Endothelial cell (in vitro differentiated cells): ENCODE results near the gene KCNQ1. TPM values are rescaled to one million over a fixed set of nuclear protein-coding genes. Genes with fewer than 3 reads are reported as not detected.

Experiments used
- DNase-seq: peaks from one replicate; pipeline ENCODE4 v3.0.0; 2021; ENCODE audit warnings: low spot score
- H3K27ac Mint-ChIP-seq: one replicate; pipeline ENCODE4 v1.8.0; 2021; ENCODE audit warnings: mixed read lengths, inconsistent platforms; ENCODE audit not compliant: unreplicated experiment
- H3K27me3 Mint-ChIP-seq: one replicate; pipeline ENCODE4 v1.8.0; 2021; ENCODE audit warnings: mild to moderate bottlenecking, moderate library complexity, mixed read lengths, inconsistent platforms; ENCODE audit not compliant: unreplicated experiment
- H3K36me3 Mint-ChIP-seq: one replicate; pipeline ENCODE4 v1.8.0; 2021; ENCODE audit warnings: mild to moderate bottlenecking, low read depth, mixed read lengths, inconsistent platforms; ENCODE audit not compliant: unreplicated experiment
- H3K4me1 Mint-ChIP-seq: one replicate; pipeline ENCODE4 v1.8.0; 2021; ENCODE audit warnings: mild to moderate bottlenecking, mixed read lengths, inconsistent platforms; ENCODE audit not compliant: unreplicated experiment
- H3K4me3 Mint-ChIP-seq: one replicate; pipeline ENCODE4 v1.8.0; 2021; ENCODE audit warnings: mild to moderate bottlenecking, mixed read lengths, inconsistent platforms; ENCODE audit not compliant: unreplicated experiment
- H3K9me3 Mint-ChIP-seq: one replicate; pipeline ENCODE4 v1.8.0; 2021; ENCODE audit warnings: mixed read lengths, inconsistent platforms; ENCODE audit not compliant: unreplicated experiment
- total RNA-seq: library from RNA; stranded (reverse); fragmentation: NEBNext Ultra II Directional; extraction: Animal tissue kit (Norgen Biotek cat#: 25700); gene quantifications from one replicate; pipeline ENCODE4 v1.2.1, GENCODE V29; 2021; ENCODE audit not compliant: unreplicated experiment
- TF ChIP-seq, protein P1 (sequence below): fragments of 200-600 bp; sonication (generic); IDR thresholded peaks from one replicate; pipeline ENCODE4 v1.5.0; 2021; ENCODE audit warnings: antibody characterized with exemption; ENCODE audit not compliant: unreplicated experiment

The KCNQ1 gene
- total RNA-seq, 1 donor from 2014 or later = 35.3 TPM

DNA sequence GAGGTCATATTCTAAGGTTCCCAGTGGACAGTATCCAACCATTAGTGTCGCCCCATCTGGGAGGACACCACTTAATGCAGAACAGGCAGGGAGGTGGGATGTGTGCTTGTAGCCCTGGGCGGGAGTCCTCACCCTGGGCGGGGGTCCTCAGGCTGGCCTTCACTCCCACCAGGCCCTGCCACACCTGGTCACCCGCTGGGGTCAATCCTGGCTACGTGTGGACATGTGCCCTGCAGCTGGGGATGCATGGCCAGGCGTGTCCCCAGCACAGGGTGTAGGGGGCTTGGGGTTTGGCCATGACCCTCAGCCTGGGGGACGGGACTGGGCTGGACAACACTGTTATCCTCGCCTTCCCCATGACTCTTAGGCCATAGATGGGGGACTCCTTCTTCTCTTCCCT, 19.3 kb upstream of the KCNQ1 start:
- DNase-seq = no peak
- TF ChIP-seq, protein P1, sequence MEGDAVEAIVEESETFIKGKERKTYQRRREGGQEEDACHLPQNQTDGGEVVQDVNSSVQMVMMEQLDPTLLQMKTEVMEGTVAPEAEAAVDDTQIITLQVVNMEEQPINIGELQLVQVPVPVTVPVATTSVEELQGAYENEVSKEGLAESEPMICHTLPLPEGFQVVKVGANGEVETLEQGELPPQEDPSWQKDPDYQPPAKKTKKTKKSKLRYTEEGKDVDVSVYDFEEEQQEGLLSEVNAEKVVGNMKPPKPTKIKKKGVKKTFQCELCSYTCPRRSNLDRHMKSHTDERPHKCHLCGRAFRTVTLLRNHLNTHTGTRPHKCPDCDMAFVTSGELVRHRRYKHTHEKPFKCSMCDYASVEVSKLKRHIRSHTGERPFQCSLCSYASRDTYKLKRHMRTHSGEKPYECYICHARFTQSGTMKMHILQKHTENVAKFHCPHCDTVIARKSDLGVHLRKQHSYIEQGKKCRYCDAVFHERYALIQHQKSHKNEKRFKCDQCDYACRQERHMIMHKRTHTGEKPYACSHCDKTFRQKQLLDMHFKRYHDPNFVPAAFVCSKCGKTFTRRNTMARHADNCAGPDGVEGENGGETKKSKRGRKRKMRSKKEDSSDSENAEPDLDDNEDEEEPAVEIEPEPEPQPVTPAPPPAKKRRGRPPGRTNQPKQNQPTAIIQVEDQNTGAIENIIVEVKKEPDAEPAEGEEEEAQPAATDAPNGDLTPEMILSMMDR = no peak
- Mint-ChIP-seq H3K4me3 (no peak overlapping the region), H3K27ac (no peak overlapping the region), H3K27me3 (peaks cover 6% of the 10 kb centered on the region), H3K4me1 (no peaks in the 10 kb centered on the region), H3K36me3 (no peaks in the 10 kb centered on the region), H3K9me3 (no peaks in the 10 kb centered on the region)

DNA sequence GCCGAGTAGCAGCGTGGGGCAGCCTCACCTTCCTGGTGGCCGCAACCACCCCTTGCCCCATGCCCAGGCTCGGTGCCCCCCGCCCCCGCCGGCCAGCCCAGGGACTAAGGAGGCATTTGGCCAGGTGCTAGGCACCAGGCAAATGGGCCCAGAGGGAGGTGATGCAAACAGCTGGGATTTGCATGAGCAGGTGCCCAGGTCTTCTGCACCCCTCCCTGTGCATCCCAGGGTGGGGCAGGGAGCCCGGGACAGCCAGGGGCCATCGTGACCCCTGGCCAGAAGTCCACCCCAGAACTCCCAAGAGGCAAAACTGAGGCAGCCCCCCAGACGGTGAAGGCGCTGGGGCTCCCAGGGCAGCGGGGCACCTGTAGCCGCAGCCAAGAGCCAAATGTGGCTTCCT, 18.6 kb upstream of the KCNQ1 start:
- no peak overlapping the region for H3K27ac Mint-ChIP-seq
- no peaks in the 10 kb centered on the region for H3K4me1 Mint-ChIP-seq
- H3K9me3 Mint-ChIP-seq = no peaks in the 10 kb centered on the region
- TF ChIP-seq, protein P1 = no peak
- peaks cover 6% of the 10 kb centered on the region for H3K27me3 Mint-ChIP-seq
- DNase-seq = no peak
- no peaks in the 10 kb centered on the region for H3K36me3 Mint-ChIP-seq
- no peak overlapping the region for H3K4me3 Mint-ChIP-seq

DNA sequence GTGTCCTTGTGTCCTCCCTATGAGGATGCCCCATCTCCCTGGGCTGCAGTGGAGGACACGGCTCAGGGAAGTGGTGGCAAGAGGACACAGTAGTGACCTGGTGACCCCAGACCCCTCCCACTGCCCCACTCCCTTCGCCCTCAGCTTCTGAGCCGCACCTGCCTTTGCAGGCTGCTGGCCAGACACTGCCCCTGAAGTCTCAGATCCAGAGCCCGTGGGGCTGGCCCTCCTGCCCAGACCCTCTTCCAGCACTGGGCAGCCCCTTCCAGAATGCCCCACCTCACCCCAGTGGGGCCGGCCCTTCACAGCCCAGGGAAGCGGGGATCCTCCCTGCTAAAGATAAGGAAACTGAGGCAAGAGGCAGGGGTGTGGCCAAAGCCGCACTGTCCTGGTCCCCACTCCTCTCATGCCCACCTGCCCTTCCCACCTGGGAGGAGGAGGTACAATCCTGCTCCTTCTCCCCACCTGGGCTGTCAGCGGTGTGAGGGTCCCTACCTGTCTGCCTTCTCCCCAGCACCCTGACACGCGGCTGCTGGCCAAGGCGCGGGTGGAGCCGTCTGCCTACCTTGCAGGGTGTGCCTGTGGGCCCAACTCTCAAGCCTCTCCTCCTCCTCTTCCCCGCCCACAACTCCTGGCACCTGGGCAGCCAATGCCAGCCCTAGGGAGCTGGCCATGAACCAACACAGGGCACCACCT, 17.8 kb upstream of the KCNQ1 start:
- TF ChIP-seq, protein P1 = no peak
- H3K27ac Mint-ChIP-seq = no peak overlapping the region
- H3K36me3 Mint-ChIP-seq = no peaks in the 10 kb centered on the region
- no peaks in the 10 kb centered on the region for H3K9me3 Mint-ChIP-seq
- no peaks in the 10 kb centered on the region for H3K4me1 Mint-ChIP-seq
- no peak overlapping the region for H3K4me3 Mint-ChIP-seq
- H3K27me3 Mint-ChIP-seq = peaks cover 10% of the 10 kb centered on the region
- no peak for DNase-seq

DNA sequence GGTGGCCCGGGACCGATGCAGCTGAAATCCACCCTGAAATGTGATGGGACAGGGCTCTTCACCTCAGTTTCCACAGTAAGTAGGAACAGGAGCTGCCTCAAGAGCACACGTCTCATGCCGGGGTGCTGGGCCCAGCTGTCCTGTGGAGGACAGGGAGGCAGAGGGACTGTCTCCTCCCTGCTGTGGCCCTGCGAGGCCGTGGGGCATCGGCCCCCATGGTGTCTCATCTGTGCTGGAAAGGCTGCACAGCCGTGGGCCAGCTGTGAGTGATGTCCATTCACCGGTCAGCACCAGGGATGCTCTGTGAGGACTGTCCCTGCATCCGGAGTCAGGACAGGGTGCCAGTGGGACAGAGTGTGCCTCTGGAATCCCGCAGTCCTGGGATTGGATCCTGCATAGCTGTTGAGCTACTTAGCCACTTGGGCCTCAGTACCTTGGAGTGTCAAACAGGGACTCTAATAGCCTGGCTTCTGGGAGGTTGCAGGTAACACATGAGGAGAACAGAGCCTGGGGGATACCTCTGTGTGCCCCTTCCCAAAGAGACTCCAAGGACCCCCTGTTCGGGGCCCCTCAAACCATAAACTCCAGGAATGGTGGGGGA, 17.0 kb upstream of the KCNQ1 start:
- H3K4me3 Mint-ChIP-seq = no peak overlapping the region
- no peaks in the 10 kb centered on the region for H3K9me3 Mint-ChIP-seq
- peaks cover 10% of the 10 kb centered on the region for H3K27me3 Mint-ChIP-seq
- no peak for DNase-seq
- TF ChIP-seq, protein P1 = no peak
- no peak overlapping the region for H3K27ac Mint-ChIP-seq
- no peaks in the 10 kb centered on the region for H3K4me1 Mint-ChIP-seq
- no peaks in the 10 kb centered on the region for H3K36me3 Mint-ChIP-seq

DNA sequence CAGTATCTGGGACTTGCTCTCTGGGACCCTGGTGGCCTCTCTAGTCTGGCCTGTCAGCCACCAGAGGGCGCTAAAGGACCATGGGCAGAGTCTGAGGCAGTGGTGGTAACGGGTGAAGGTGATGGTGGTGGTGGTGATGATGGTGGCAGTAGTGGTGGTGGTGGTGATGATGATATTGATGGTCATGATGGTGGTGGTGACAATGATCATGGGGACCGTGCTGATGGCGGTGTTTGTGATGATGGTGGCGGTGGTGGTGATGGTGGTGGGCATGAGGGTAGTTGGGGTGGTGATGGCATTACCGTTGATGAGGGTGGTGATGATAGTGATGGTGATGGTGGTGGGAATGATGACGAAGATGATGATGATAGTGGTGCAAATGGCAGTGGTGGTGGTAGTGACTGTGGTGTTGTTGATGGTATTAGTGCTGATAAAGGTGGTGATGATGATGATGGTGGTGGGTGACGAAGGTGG, 16.4 kb upstream of the KCNQ1 start:
- DNase-seq = peak; percentile 91
- Mint-ChIP-seq H3K4me1 (no peaks in the 10 kb centered on the region), H3K36me3 (no peaks in the 10 kb centered on the region), H3K4me3 (no peak overlapping the region), H3K9me3 (no peaks in the 10 kb centered on the region), H3K27me3 (peaks cover 10% of the 10 kb centered on the region), H3K27ac (no peak overlapping the region)
- TF ChIP-seq, protein P1 = peak; percentile 78
